Endothelial cell of umbilical vein (primary cell): ENCODE results near the gene SPATS1.

Source experiments
- POLR2AphosphoS5 ChIP-seq: IDR thresholded peaks from 2 replicates; pipeline ENCODE4 v1.6.1; 2012; ENCODE audit warnings: low read depth, mild to moderate bottlenecking, control low read depth, low read length, moderate library complexity; ENCODE audit not compliant: insufficient read depth
- TF ChIP-seq, protein P1 (sequence below), 2 donors: IDR thresholded peaks; 1 replicate in 1 of 2; 2 replicates in 1 of 2; pipeline ENCODE4 v1.5.1; 2011; ENCODE audit warnings: low read length in 2 of 2, mild to moderate bottlenecking in 2 of 2, moderate library complexity in 2 of 2, control low read depth in 1 of 2, inconsistent platforms in 1 of 2, low read depth in 1 of 2; ENCODE audit not compliant: insufficient read depth in 1 of 2; ENCODE audit errors: extremely low read depth in 1 of 2

DNA sequence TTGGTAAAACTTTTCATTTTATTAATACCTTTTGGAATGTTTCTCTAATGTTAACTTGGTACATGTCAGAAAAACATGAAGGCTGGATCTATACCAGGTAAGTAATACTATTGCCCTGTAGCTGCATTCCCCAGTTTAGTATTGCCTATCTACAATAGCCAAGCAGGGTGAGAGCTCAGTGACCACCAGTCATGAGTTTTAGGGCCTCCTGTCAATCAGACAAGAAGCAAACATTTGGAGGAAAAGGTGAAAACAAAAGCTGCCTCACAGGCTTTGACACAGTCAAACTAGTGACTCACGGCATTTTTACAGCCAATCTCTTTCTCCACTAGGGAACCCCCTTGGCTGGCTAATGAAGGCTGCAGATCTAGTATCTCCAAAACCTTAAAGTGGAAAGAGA lies 35.5 kb downstream of the SPATS1 start:
- no peak for TF ChIP-seq POLR2AphosphoS5
- TF ChIP-seq, protein P1, sequence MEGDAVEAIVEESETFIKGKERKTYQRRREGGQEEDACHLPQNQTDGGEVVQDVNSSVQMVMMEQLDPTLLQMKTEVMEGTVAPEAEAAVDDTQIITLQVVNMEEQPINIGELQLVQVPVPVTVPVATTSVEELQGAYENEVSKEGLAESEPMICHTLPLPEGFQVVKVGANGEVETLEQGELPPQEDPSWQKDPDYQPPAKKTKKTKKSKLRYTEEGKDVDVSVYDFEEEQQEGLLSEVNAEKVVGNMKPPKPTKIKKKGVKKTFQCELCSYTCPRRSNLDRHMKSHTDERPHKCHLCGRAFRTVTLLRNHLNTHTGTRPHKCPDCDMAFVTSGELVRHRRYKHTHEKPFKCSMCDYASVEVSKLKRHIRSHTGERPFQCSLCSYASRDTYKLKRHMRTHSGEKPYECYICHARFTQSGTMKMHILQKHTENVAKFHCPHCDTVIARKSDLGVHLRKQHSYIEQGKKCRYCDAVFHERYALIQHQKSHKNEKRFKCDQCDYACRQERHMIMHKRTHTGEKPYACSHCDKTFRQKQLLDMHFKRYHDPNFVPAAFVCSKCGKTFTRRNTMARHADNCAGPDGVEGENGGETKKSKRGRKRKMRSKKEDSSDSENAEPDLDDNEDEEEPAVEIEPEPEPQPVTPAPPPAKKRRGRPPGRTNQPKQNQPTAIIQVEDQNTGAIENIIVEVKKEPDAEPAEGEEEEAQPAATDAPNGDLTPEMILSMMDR (IDR thresholded peaks at IDR 0.05; ENCODE audit: extremely low read depth in 1 of 2, insufficient read depth in 1 of 2, low read depth in 1 of 2, low read length in 2 of 2), result no peak
